ENCODE data around the gene MARF1.
"Not testable (repeated sequence)": the region's sequence is repeated elsewhere in the genome, so short reads cannot be mapped to it uniquely, and the experiment has no call there.

The MARF1 gene

DNA sequence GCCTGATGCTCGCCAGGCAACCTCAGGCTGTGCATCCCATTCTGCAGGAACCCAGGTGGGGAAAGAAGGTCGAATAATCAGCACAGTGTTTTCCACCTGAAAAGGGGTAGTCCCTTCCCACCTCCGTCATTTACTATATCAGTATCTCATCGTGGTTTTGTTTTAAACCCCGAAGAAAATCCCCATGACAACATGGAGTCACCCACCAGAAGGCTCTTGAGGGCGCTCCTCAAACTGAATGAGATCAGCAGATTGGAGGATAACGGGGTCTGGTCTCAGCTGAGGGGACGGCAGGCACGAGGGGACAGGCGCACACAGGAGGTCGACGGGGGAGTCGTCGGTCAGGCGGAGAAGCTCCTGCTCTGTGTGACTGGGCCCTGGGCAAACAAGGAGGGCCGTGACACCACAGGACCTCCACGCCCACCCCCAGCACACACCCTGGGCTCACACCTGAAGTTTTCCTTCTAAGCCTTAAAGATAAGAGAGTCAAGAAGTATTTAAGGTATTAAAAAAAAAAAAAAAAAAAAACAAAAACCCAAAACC, 44.2 kb downstream of the MARF1 start:
- no peak for DNase-seq

DNA sequence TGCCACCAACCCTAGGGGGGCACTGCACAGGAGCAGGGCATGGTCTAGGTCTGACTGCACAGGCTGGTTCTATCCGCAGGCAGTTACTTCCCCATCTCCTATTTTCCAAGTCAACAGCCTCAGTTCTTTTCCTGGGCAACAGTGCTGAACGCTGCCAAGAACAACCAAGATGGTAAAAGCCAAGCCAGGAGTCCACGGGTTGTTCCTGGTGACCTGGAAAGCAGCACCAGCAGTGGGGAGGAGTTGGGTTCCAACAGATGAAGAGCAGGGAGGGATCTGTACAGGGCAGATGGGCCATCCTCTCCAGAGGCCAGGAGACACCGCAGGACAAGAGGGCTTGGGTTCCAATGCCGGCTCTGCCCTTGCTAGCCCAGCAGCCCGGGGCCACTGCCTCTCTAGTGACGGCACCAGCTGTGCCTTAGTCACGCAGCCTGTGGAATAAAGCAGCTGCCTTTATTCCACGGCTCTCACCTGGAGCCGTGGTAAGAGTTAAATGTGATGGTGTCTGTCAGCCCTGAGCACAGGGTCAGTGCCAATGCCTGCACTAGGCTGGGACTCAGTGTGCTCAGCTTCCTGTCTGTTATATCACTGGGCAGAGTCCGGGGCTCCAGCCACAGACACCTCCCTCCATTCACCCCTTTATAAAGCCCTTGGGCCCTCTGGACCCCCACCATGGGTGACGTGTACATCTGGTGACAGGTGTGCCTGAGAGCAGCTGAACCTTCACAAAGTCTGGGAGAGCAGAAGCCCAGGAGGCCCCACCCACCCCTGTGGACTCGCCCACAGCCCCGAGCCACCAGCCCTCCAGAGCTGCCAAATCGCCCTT, 44.9 kb downstream of the MARF1 start:
- no peak for DNase-seq

DNA sequence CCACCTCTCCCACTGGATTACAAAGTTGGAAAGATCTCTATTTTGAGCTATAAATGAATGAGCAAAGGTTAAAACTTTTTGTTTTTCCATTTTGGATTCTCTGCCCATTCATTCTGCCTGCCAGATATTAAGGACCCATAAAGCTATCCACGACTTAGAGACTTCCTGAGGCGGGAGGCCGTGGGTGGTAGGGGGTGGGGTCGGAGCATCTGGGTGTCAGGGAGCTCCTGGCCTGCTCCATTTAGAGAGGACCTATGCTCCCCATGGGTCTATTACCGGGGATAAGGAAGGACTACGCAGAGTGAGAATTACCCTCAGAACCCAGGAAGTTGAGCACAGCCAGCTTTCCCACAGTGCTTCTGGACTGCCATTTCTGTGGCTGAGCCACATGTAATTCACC, 45.8 kb downstream of the MARF1 start:
- DNase-seq, result no peak

DNA sequence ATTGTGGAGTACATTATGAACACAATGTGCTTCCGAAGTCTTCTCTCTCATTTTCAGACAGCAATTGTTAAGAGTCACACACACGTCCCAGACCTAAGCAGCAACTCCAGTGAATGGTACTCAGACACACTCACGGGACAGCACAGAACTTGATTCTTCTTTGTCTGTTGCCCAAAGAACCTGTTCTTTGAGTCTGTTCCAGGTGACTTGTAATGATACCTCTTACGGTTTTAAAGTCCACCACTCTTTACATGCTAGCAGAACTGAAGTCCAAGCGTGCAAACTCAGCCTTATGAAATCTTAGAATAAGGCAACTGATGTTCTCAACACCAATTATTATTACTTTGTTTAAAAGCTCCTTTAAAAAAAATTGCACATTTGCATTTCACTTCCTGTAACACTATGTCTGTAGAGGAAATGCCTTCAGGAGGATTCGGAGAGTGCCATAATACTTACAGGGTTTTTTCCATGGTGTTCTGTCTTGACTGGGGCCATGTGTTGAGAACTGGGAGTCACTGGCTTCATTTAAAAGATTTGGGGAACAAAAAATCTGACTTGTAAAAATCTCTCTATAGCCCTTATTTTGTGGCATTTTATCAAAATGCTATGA, 48.1 kb downstream of the MARF1 start:
- DNase-seq, result no peak

DNA sequence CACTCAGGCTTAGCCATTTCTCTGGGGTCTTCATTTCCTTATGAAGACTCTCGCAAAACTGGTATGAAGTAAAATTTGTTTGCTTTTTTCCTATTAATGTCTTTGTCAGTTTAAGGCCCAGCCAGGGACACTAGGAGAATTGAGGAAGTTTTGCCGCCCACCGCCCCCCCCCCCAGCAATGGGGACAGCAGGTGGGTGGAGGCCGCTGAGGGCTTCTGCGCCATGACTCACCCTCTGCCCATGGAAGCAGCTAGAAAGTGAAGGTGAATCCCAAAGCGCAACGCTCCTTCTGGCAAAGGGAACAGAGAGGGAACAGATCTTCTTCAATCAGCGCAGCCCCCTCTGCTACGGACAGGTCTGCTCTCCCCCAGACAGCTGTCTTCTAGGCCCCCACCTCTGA, 49.7 kb downstream of the MARF1 start:
- no peak for DNase-seq

DNA sequence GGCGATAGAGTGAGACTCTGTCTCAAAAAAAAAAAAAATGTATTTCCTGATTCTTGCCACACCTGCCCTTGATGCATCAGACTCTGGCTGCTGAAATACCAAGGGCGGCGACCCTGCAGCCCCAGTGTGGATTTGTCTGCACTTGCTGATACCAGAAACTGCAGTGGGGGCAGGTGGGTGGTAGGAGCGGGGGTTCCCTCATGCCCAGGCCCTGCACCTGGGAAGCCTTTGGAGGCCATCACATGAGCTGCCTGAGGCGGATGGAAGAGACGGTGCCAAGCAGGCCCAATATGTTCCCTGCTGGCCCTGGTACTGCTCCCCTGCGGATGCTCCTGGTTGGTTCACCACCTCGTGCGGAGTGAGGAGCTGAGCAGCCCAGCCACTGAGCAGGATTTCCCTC, 50.6 kb downstream of the MARF1 start:
- DNase-seq, result no peak

DNA sequence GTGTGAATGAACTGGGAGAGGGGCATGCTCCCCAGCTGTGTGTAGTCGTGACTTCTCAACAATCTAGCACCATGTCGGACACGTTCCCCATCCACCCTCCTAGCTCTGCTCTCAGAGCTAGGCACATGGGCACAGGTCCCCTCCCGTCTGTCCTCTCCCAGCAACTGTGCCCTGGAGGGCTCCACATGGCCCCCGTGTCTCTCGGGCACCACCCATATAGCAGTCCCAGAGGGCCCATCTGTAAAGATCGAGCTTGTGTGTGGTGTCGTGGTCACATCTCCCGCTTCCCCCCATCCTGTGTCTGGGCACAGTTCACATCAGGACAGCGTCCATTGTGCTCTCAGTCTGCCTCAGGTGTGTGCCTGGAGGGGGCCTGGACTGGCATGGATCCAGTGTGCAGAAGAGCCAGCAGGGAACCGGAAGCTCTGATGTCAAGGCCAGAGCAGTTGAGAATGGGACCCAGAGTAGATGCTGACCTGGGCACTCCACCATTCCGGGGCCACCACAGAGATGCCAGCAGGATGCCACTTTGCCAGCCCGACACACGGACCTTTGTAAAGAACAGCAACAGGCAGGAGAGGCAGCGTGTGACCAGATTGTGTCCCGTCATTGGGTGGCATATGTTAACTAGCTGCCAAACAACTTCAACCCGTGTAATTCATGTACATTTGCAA, 55.7 kb downstream of the MARF1 start:
- no peak for DNase-seq

DNA sequence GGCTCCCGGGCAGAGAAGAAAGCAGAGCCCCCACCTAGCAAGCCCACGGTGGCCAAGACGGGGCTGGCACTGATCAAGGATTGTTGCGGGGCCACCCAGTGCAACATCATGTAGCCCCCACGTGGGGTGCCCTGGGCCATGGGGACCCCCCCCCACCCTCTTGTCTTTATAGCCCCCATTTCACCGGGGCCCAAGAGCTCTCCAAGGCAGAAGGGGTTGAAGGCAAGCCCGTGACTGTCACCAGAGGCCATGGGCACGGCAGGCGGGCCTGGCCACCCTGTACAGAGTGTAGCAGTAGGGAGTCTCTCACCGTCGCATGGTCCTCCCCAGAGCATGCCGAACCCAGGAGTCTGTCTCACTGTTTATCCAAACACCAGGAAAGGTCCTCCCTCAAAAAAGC, 56.2 kb downstream of the MARF1 start:
- no peak for DNase-seq

DNA sequence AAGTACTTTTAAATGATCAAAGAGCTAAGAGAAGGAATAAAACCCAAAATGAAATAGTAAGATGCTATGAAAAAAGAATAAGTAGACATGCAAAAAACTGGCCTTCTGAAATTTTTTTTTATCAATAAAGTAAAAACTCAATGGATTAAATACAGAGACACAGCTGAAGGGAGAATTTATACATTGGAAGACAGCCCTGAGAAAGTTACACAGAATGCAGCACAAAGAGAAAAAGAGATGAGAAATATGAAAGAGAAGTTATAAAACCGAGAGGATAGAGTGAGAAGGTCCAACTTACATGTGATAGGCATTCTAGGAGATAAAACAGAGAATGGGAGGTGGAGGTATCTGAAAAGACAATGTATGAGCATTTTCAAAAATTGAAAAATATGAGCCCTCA, 57.0 kb downstream of the MARF1 start:
- DNase-seq, result no peak

DNA sequence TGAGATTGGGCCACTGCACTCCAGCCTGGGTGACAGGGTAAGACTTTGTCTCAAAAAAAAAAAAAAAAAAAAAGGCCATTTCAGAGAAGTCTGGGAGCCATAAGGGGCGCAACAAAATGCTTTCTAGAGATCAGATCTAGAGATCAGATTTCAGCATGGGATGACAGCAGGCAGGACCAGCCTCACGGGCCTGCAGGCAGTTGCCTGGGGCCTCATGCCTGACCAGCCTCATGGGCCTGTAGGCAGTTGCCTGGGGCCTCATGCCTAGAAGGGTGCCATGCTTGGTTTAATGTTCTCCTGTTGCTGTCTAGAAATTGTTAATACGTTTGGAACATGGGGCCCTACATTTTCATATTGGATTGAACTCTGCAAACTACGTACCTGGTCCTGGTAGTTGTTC, 59.4 kb downstream of the MARF1 start:
- no peak for DNase-seq

DNA sequence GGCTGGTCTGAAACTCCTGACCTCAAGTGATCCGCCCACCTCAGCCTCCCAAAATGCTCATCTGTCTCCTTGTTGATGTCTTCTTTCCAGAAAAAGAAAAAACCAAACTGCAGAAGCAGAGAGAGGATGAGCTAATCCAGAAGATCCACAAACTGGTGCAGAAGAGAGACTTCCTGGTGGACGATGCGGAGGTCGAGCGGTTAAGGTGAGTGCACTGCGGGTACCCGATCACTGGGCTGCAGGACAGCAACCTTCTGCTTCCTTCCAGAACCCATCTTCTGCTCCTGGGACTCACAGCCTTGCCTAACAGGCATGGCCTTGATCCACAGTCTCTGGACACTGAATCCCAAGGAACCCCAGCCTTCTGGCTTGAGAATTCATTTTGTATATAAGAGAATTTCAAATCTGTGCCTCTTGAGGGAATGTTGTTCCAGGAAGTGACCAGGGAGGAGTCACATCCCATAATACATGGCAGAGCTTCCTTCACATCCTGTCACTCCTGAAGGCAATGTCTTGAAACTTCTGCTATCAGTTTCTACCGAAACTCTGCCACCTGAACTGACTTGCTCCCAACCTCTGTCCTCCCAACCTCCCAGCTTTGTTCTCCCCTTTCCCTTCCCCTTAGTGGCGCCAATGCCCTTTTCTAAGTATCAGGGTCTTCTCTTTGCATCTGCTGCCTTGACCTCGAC, 61.7 kb downstream of the MARF1 start:
- no peak for DNase-seq

DNA sequence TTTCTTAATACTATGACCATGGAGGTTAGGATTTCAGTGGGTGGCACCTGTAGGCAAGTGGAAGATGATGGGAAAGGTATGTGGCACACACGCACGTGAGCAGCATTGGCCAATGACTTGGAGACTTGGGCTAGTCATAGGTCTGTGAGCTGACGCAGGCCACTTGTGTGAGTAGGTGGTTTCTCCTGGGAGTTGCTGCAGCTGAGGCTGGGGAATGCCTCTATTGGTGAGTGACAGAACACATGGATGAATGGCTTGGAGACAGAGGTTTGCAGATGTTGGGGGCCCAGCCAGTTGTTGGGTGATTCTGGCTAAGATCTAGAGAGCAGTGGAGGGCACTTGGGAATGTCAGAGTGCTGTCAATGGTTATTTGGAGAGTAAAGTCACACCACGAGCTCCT, 64.1 kb downstream of the MARF1 start:
- DNase-seq, result no peak

DNA sequence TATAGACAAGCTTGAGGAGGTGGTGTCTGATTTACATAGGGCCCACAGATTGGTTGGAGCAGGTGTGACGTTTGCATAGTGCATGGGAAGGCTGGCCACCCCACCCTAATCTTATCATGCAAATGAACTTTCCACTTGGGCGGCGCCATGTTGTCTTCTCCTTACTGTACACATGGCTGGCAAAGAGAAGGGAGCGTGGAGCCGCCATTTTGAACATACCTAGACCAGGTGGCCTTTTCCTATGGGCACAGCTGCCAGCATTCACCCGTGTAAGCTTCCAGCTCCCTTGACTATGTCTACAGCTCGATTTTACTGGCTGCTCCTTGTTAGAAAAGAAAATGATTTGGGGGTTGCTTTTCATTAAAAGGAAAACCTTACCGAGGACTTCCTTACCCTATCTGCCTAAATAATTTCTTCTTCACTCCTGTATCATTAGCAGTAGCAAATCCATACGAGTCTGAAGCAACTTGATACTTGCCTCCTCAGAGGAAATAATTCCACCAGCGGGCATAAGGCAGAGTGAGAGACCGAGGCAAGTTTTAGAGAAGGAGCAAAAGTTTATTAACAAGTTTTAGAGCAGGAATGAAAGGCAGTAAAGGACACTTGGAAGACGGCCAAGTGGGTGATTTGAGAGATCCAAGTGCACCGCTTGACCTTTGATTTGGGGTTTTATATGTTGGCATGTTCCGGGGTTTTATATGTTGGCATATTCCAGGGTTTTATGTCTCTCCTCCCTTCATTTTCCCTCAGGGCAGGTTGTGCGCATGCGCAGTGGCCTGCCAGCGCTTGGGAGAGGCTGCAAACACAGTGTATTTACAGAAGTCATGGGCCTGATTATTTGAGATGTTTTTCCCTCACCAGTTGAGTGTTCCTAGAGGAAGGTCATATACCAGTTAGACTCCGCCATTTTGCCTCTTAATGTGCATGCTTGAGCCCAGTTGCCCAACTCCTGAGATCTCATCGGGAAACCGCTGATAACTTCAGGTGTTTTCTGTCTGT, 65.7 kb downstream of the MARF1 start:
- DNase-seq, result no peak

DNA sequence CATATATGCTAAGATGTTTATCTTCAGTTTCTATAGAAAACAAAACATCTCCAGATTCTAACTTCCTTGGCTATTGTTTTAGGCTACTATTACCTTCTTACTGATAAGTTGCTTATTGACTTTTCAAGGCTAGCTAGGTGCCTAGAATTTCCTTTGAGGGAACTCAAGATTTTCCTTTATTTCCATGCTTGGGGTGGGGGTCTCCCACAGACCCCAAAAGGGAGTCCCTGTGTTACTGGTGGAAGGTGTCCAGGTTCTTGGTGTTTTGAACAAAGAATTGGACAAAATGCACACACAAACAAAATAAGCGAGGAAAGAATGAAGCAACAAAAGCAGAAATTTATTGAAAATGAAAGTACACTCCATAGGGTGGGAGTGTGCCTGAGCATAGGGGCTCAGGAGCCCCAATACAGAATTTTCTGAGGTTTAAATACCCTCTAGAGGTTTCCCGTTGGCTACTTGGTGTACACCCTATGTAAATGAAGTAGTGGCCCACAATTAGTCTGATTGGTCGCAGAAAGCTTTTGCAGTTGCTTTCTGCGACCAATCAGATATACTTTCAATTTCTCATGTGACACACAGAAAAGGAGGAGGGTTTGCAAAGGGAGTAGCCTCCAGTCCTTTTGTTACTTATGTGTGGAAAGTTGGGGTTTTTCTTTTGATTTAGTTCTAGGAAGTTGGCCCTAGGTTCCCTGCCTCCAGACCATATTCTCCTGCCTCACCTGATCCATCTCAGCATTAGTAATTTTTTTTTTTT, 67.5 kb downstream of the MARF1 start:
- DNase-seq, result no peak

DNA sequence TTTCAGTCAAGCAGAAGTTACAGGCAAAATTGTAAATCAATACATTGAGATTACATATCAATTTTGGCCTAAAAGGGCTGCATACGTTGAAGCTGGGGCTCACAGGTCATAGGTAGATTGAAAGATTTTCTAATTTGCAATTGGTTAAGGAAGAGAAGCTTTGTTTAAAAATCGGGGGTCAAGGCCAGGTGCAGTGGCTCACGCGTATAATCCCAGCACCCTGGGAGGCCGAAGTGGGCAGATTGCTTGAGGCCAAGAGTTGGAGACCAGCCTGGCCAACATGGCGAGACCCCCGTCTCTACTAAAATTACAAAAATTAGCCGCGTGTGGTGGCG, 68.4 kb downstream of the MARF1 start:
- DNase-seq, result no peak

DNA sequence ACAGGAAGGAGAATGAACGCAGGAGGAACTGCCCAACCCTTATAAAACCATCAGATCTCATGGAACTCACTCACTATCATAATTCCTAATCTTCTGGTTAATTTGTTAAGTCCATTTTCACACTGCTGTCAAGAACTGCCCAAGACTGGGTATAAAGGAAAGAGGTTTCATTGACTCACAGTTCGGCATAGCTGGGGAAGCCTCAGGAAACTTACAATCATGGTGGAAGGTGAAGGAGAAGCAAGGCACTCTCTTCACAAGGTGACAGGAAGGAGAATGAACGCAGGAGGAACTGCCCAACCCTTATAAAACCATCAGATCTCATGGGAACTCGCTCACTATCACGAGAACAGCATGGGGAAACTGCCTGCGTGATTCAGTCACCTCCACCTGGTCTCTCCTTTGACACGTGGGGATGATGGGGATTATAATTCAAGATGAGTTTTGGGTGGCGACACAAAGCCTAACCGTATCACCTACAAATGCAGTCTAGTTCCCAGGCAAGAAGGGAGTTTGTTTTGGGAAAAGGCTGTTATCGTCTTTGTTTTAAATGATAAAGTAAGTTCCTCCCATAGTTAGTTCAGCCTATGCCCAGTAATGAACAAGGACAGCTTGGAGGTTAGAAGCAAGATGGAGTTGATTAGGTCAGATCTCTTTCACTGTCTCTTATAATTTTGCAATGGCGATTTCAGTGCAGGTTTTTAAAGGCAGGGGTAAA, 68.9 kb downstream of the MARF1 start:
- DNase-seq, result not testable (repeated sequence)

DNA sequence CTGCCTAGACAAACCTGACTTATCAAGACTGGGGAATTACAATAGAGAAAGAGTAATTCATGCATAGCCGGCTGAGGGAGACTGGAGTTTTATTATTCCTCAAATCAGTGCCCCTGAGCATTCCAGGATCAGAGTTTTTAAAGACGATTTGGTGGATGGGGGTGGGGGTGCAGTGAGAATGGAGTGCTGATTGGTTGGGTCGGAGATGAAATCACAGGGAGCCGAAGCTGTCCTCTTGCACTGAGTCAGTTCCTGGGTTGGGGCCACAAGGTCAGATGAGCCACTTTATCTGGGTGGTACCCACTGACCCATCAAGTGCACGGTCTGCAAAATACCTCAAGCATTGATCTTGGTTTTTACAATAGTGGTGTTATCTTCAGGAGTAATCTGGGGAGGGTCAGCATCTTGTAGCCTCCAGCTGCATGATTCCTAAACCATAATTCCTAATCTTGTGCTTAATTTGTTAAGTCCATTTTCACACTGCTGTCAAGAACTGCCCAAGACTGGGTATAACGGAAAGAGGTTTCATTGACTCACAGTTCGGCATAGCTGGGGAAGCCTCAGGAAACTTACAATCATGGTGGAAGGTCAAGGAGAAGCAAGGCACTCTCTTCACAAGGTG, 69.6 kb downstream of the MARF1 start:
- DNase-seq, result no peak

DNA sequence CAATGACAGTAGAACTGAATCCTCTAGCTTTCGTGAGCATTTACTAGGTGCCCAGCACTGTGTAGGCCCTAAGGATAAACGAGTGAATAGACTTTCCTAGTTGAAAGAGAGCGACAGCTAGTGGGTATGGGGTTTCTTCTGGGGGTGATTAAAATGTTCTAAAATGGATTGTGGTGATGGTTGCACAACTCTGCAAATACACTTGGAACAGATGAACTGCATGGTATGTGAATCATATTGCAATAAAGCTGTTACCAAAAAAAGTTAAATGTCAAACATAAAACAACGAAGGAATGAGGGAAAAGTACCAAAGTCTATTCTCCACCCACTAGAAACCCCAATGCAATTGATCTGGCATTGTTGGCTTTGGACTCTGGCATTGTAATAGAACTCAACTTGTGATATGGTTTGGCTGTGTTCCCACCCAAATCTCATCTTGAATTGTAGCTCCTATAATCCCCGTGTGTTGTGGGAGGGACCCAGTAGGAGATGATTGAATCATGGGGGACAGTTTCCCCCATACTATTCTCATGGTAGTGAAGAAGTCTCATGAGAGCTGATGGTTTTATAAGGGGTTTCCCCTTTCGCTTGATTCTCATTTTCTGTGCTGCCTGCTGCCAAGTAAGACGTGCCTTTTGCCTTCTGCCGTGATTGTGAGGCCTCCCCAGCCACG, 70.5 kb downstream of the MARF1 start:
- no peak for DNase-seq

DNA sequence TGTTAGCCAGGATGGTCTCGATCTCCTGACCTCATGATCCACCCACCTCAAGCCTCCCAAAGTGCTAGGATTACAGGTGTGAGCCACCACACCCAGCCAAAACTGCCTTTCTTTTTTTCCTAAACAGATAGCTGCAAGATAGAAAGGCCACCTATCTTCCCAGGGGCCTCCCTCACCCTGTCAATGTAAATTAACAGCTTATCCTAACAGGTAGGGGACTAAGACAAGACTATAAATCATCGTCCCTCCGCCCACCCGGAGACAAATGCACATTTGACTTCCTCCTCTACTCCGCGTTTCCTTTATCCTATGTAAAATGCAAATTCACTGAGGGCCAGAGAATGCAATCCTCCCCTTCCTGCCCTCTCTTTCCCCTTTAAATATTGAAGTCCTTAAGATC, 71.4 kb downstream of the MARF1 start:
- DNase-seq, result no peak

DNA sequence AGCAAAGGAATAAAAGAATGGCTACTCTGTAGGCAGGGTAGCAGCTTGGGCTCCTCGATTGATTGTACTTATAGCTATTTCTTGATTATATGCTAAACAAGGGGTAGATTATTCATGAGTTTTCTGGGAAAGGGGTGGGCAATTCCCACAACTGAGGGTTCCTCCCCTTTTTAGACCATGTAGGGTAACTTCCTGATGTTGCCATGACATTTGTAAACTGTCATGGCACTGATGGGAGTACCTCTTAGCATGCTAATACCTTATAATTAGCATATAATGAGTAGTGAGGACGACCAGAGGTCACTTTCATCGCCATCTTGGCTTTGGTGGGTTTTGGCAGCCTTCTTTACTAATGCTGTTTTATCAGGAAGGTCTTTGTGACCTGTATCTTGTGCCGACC, 72.3 kb downstream of the MARF1 start:
- DNase-seq, result not testable (repeated sequence)
